HFFc6 (cell line): ENCODE results near the gene HSD3B7. TPM values are rescaled to one million over a fixed set of nuclear protein-coding genes. Genes with fewer than 3 reads are reported as not detected.
"Not testable (repeated sequence)": the region's sequence is repeated elsewhere in the genome, so short reads cannot be mapped to it uniquely, and the experiment has no call there.

ENCODE experiments used
- DNase-seq: peaks from one replicate; pipeline ENCODE4 v3.0.0-alpha.2; 2018
- H3K27ac Mint-ChIP-seq: 2 replicates; pipeline ENCODE4 v1.8.0; 2020; ENCODE audit warnings: mild to moderate bottlenecking, mixed read lengths
- H3K27me3 Mint-ChIP-seq: 2 replicates; pipeline ENCODE4 v1.8.0; 2021; ENCODE audit warnings: mild to moderate bottlenecking, moderate library complexity, mixed read lengths; ENCODE audit not compliant: insufficient read depth
- H3K36me3 Mint-ChIP-seq: 2 replicates; pipeline ENCODE4 v1.8.0; 2021; ENCODE audit warnings: low read depth, mixed read lengths
- H3K4me1 Mint-ChIP-seq: 2 replicates; pipeline ENCODE4 v1.8.0; 2020; ENCODE audit warnings: low read depth, mixed read lengths
- H3K4me3 Mint-ChIP-seq: 2 replicates; pipeline ENCODE4 v1.8.0; 2020; ENCODE audit warnings: mild to moderate bottlenecking, moderate library complexity, mixed read lengths
- H3K9me3 Mint-ChIP-seq: 2 replicates; pipeline ENCODE4 v1.8.0; 2020; ENCODE audit warnings: mild to moderate bottlenecking, mixed read lengths
- CTCF ChIP-seq: fragments of 200-600 bp; sonication (generic); IDR thresholded peaks from 2 replicates; pipeline ENCODE4 v1.5.0; 2021; ENCODE audit warnings: antibody characterized with exemption, mild to moderate bottlenecking
- total RNA-seq, 6 experiments: library from RNA; stranded (reverse); fragmentation: NEBNext Ultra II Directional; extraction: Animal tissue kit (Norgen Biotek cat#: 25700); gene quantifications; 2 replicates in 1 of 6; 3 replicates in 5 of 6; pipeline ENCODE4 v1.2.3, GENCODE V29; 2021

The HSD3B7 gene
- total RNA-seq, 6 experiments from 2014 or later: 15.1 to 24.6 (median 18.6) TPM

- Mint-ChIP-seq H3K4me1 (no peaks in the 10 kb centered on the region), H3K36me3 (no peaks in the 10 kb centered on the region), H3K9me3 (no peaks in the 10 kb centered on the region), H3K4me3 (no peak overlapping the region), H3K27ac (no peak overlapping the region), H3K27me3 (peaks cover 9% of the 10 kb centered on the region)
- DNase-seq: no peak
- 0 out of 2 replicates have a peak, but pooled peaks have one; percentile 10 for TF ChIP-seq CTCF
These were observed 31.0 kb downstream of the HSD3B7 start for GRCh38 chr16:31016018-31016417.

GRCh38 chr16:31017756-31018155, 32.7 kb downstream of the HSD3B7 start:
- not testable (repeated sequence) for H3K9me3 Mint-ChIP-seq, H3K27ac Mint-ChIP-seq, H3K4me1 Mint-ChIP-seq, H3K27me3 Mint-ChIP-seq, DNase-seq, H3K36me3 Mint-ChIP-seq, H3K4me3 Mint-ChIP-seq

- no peak for DNase-seq
- H3K4me1 Mint-ChIP-seq: peaks cover 4% of the 10 kb centered on the region; the same call in 1 of the 2 replicates
- no peaks in the 10 kb centered on the region for H3K9me3 Mint-ChIP-seq
- no peak overlapping the region for H3K4me3 Mint-ChIP-seq
- peaks cover 2% of the 10 kb centered on the region; the same call in 1 of the 2 replicates for H3K27me3 Mint-ChIP-seq
- no peaks in the 10 kb centered on the region for H3K36me3 Mint-ChIP-seq
- H3K27ac Mint-ChIP-seq: no peak overlapping the region
- no peak for TF ChIP-seq CTCF
These were observed 35.5 kb downstream of the HSD3B7 start for GRCh38 chr16:31020536-31020935.

GRCh38 chr16:31022544-31023251, 37.7 kb downstream of the HSD3B7 start:
- no peak overlapping the region for H3K27ac Mint-ChIP-seq
- H3K27me3 Mint-ChIP-seq: peaks cover 2% of the 10 kb centered on the region; the same call in 1 of the 2 replicates
- TF ChIP-seq CTCF: no peak
- no peak overlapping the region for H3K4me3 Mint-ChIP-seq
- no peaks in the 10 kb centered on the region for H3K9me3 Mint-ChIP-seq
- no peaks in the 10 kb centered on the region for H3K36me3 Mint-ChIP-seq
- DNase-seq: no peak
- H3K4me1 Mint-ChIP-seq: peaks cover 8% of the 10 kb centered on the region; the same call in 1 of the 2 replicates

GRCh38 chr16:31023252-31023602, 38.2 kb downstream of the HSD3B7 start:
- Mint-ChIP-seq H3K4me3 (no peak overlapping the region), H3K4me1 (peaks cover 8% of the 10 kb centered on the region; the same call in 1 of the 2 replicates), H3K36me3 (no peaks in the 10 kb centered on the region), H3K9me3 (no peaks in the 10 kb centered on the region), H3K27me3 (peaks cover 2% of the 10 kb centered on the region; the same call in 1 of the 2 replicates), H3K27ac (no peak overlapping the region)
- DNase-seq: no peak
- no peak for TF ChIP-seq CTCF

- TF ChIP-seq CTCF: no peak
- Mint-ChIP-seq H3K4me3 (no peak overlapping the region), H3K4me1 (peaks cover 8% of the 10 kb centered on the region; the same call in 1 of the 2 replicates), H3K9me3 (no peaks in the 10 kb centered on the region), H3K36me3 (no peaks in the 10 kb centered on the region), H3K27ac (no peak overlapping the region), H3K27me3 (peaks cover 2% of the 10 kb centered on the region; the same call in 1 of the 2 replicates)
- no peak for DNase-seq
These were observed 38.7 kb downstream of the HSD3B7 start for GRCh38 chr16:31023627-31024226.
